GM19395 (cell line): ENCODE results near the gene LRRC15.

ENCODE experiments used
- ATAC-seq: cut with Tn5 transposase; IDR thresholded peaks from one replicate; pipeline ENCODE4 v1.9.1; 2021; ENCODE audit warnings: mild to moderate bottlenecking, moderate library complexity; ENCODE audit not compliant: unreplicated experiment

LRRC15 gene

GRCh38 chr3:194336601-194337355 lies 32.8 kb downstream of the LRRC15 start:
- no peak for ATAC-seq

DNA sequence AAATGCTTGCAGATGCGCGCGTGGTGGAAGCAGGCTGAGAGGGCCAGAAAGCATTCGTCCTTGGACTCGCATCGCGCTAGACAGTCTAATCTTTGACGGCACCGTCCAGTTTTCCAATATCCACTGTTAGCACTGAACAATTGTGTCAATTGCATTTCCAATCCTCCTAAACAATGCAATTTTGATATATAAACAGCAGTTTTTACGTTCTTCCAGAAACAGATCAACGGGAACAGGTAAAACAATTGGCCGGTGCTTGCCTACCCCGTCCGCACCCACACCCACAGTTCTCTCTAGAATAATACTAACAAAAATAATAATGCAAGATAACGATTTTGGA lies 35.6 kb downstream of the LRRC15 start:
- ATAC-seq, result no peak

DNA sequence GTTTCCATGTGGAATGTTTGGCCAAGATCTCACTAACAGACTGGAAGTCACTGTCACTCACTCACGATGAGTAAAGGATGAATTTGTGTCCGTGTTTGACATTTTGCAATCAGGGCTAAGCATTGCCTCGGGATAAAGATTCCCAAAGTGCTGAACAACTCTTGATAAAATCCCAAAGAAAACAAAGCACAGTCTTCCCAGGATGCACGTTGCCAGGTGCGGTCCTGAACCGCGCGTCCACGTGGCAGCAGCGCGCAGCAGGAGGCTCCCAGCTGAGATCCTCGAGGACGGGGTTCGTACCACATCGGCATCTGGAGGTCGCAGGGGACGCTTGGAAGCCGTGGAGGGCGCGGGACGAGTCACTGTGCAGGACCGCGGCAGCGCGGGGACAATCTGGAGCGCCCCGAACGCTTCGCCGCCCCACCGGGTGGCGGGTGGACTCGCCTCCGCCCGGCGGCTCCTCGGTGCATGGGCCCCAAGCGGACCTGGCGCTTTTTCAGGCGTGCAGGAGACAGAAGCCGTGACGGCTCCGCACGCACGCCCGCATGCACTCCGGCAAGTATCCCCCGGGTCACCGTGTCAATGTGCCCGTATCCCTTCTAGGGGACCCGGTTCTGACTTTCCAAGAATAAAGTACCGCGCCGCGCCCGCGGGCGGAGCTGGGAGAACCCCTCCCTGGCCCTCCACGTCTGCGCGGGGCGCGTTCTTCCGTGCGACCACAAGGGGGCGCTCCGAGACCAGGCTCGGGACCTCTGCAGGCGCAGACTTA lies 36.1 kb downstream of the LRRC15 start:
- peak; percentile 94 for ATAC-seq

- no peak for ATAC-seq
Measured at GRCh38 chr3:194332858-194333211, 36.7 kb downstream of the LRRC15 start.

DNA sequence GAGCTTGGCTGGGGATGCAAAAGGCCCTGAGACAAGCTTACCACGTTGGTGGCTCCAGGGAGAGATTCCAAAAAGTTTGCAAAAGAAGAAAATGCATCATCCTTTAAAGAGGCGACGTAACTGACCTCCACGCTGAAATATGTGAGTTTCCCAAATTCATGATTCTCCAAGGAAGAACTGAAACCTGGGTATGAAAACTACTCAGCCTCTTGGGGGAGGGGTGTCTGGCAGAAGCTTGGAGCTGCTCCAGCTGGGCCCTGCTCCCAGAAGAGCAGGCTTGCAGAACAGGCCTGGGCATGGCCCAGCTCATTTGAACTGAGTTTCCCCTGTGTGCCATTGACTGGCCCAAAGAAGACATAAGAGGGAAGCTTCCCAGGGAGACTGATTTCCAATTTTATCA lies 39.0 kb downstream of the LRRC15 start:
- ATAC-seq, result no peak

- no peak for ATAC-seq
Measured at GRCh38 chr3:194330160-194330559, 39.4 kb downstream of the LRRC15 start.

GRCh38 chr3:194329583-194329965 lies 40.0 kb downstream of the LRRC15 start:
- no peak for ATAC-seq

DNA sequence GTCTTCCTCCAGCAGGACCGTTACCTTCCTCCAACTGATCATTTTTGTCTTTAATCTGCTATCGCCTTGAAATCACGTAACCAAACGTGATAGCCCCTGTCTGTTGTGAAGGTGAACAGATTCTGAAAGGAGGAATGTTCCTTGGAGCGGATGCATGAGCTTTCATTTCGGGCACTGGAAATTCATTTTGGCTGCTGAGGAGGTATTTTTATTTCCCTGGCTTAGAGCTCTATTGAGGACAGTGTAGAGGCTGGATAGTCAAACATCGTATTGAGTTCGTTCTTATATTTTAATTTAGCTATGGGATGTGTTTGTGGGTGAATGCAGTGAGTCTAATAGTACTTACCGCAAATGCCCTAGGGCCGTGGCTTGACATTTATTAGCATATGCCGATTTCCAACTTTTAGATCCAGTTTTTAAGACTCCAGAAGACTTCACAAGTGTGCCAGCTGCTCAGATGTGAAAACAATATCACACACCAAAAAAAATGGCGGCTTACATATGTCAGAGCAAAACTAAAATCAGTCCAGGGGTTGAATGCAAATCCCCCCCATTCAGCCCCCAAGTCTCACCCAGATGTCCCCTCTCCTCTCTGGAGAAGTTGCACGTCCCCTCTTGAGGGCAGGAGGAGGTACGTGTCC lies 40.5 kb downstream of the LRRC15 start:
- no peak for ATAC-seq

DNA sequence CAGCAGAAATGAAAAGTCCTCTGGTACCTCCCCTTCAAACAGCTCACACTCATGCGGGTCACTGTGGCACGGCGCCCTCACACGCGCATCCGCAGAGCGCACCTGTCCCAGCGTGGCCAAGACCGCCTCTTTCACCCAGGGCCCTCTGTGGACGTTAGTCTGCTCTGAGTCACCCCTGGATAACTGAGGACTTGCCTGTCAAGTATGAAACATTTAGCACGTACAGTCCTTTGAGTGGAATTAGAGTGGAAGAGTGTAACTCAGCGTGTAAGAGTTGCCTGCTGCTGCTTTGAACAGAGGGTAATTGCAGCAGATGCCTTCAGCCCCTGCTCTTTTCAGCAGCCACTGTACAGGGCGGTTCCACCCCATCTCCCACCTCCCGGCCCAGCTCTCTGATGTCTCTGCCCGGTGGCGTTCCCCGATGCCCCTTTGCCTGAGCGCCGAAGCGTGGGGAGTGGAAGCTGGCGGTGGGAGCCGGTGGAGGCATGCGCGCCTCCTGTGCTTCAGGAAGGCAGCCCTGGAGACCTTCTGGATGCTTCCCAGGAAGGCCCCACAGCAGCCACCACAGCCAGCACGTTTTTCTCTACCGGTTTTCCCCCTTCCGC lies 41.4 kb downstream of the LRRC15 start:
- no peak for ATAC-seq

DNA sequence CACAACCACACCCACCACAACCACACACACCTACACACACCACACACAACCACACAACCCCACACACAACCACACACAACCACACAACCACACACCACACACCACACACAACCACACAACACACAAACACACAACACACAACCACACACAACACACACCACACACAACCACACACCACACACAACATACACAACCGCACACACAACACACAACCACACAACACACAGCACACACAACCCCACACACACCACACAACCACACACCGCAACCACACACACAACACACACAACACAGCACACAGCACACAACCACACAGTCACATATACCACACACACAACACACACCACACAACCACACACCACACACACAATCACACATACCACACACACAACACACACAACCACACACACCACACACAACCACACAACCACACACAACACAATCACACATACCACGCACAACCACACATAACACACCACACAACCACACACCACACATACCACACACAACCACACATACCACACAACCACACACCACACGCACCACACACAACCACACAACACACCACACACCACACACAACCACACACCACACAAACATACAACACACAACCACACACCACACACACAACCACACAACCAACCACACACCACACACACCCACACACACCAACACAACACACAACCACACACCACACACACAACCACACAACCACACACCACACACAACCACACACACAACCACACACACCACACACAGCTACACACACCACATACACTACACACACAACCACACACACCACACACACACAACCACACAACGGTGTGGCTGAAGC lies 42.1 kb downstream of the LRRC15 start:
- ATAC-seq, result no peak

DNA sequence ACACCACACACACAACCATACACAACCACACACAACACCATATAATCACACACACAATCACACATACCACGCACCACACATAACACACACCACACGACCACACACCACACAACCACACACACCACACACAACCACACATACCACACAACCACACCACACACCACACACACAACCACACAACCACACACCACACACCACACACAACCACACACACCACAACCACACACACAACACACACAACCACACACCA lies 42.6 kb downstream of the LRRC15 start:
- no peak for ATAC-seq

- no peak for ATAC-seq
Measured at GRCh38 chr3:194326192-194326967, 43.2 kb downstream of the LRRC15 start.

GRCh38 chr3:194325424-194326153 lies 44.0 kb downstream of the LRRC15 start:
- no peak for ATAC-seq

GRCh38 chr3:194324823-194325327 lies 44.7 kb downstream of the LRRC15 start:
- no peak for ATAC-seq

DNA sequence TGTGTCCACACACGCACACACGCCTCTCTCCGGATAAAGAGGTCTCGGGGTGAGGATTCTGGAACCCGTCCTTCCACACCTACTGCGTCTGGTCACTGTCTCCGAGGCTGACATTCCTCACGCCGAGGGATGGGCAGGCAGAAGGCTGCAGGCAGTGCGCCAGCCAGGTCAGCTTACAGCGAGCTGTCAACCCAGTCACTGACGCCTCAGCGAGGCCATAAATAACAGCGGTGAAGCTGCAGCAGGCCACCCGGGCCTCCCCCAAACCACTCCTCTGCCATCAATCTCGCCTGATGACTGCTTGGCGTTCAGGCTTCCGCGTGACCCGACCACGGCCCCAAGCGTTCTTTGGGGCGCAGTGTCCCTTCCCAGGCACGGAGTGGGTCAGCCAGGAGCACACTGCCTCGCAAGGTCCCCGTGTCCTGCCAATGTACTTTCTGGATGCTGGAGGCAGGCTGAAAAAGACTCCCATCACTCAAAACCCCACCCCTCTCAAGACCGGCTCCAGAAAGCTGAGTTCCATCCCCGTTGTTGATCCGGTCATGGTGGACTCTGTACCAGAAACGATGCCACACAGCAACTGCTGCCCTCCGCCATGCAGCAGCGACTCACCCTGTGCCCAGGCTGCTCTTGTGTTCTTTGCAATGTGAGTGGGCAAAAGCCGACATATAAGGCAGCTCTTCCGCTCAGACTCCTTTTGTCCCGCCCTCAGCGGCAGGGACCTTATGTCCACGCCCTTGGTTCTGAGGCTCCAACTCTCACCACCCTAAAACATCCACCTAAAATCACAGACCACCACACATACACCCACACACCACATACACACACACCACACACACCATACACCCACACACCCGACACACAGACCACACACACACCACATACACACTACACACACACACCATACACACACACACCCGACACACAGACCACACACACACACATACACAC lies 45.5 kb downstream of the LRRC15 start:
- ATAC-seq, result peak; percentile 56

DNA sequence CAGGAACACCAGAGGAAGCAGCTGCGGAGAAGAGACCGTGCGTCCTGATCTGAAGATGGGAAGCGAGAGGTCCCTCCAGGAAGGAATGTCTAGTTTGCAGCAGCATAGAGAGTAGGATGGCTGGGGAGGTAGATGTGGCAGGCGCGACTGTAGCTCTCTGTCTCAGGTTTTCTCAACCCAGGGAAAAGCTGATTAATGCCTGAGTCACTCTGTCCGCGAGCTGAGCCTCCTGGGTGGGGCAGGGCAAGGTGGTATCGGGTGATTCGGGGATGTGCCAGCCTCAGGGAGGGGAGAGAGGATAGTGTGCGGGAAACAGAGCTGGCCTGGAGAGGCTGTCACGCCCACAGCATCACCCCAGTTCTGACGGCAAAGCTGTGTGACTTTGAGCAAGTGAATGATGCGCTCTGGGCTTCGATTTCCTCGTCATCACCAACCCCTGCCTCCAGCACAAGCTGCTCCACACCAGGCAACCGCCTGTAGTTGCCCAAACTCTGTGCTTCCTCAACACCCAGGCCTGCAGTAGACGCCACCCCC lies 46.8 kb downstream of the LRRC15 start:
- no peak for ATAC-seq

DNA sequence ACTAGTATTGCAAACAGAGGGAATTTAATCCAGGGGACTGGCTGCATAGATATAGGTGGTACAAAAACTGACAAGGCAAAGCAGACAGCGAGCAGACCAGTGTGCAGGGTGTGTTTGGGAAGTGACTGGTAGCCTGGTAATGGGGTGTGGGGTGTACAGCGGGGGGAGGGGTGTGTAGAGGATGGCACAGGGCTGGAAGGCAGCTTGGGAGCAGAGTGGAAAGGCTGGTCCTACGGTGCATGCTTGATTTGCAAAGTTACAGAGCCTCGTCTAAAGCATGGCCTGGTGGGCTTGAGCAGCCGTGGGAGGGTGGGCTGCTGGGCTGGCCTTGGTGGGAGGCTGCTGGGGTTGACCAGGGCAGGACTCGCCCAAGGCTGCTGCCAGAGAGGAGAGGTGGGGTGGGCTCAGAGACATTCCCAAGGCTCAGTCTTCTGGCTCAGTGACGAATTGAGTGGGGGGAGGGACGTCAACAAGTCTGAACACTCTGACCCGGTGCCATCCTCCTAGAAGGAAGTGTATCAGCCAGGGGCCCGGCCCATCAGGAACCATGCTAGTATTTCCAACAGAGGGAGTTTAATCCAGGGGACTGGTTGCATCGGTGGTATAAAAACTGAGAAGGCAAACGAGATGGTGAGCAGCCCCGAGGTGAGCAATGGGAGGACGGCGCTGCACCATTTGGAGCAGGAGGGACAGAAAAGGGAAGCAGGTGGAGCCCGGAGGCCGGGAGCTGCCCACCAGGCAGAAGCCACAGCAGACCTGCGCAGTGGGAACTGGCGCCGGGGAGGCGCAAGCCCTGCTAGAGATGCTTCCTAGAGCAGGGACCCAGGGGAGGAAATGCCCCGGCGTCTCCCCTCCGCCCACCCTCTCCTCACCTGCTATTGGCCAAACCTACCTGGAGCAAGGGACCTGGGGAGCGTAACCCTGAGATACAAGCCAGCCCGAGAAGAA lies 47.6 kb downstream of the LRRC15 start:
- ATAC-seq, result no peak
